HG02610 (cell line): ENCODE measurements around the gene FBXW2.
"Not testable (repeated sequence)": the region's sequence is repeated elsewhere in the genome, so short reads cannot be mapped to it uniquely, and the experiment has no call there.

Experiments
- ATAC-seq: cut with Tn5 transposase; IDR thresholded peaks from one replicate; pipeline ENCODE4 v1.9.1; 2021; ENCODE audit warnings: mild to moderate bottlenecking, moderate library complexity; ENCODE audit not compliant: unreplicated experiment

Gene FBXW2

DNA sequence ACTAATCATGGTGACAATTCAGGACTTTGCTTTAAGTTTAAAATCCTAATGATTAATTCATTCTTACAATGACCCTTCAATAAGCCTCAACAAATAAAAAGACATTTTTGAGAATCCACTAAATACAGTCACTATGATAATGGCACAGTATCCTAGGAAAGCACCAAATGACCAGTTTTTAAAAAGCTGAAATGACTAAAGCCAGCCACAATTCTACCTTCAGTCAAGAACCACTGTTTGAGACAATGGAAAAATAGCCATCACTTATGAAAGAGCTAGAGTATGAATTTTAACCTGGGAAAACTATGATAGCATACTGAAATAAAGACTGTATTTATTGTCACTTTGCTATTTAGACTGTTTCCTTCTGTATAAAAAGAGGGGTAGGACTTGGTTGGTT lies 14.0 kb downstream of the FBXW2 start:
- ATAC-seq, result no peak

DNA sequence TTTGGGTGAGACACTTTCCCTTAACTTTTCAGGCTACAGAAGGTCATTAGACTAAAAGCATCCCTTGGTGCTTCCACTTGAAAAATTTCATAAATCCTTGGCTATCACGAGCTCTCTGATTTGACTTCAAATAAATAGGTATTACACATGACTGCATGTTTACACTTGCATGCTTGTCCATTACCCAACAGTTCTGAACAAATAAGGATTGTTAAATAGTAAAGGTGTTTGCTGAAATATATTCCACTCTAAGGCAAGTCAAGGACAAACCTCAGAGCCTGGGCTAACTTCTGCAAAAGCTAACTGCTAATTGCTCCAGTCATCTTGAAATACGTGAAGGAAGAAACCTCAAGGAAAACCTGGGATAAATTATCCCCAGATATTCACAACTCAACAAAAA lies 14.5 kb downstream of the FBXW2 start:
- ATAC-seq, result no peak

DNA sequence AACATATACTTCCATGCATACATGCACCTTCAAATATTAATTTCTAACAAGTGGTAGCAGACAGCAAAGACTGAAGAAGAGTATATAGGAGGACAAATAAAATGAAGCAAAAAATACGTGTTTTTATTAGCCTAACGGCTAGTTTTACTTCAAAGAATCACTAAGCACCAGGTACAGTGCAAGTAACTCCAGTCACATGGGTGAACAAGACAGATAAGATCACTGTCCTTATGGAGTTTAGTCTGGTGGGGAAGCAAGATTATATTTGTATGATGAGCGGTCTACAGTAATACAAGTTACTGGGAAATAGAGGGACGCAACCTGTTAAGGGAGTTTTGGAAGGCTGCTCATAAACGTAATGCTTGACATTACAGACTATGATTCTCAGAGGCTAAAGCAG lies 16.0 kb downstream of the FBXW2 start:
- ATAC-seq, result no peak

DNA sequence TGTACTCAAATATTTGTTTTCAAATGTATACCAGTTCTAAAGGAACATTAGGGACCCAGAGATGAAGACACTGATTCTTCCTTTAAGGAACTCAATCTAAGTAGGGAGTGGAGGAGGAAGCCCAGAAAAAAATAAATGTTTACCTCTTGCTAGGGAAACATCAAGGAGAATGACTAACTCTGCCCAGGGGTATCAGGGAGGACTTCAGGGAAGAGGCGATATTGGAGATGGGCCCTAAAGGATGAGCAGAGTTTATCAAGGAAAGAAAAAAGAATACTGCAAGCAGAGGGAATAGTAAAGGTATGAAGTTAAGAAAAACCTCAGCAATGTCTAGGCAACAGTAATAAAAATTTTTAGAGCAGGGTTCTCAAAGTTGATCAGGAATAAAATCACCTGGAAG lies 16.4 kb downstream of the FBXW2 start:
- no peak for ATAC-seq

DNA sequence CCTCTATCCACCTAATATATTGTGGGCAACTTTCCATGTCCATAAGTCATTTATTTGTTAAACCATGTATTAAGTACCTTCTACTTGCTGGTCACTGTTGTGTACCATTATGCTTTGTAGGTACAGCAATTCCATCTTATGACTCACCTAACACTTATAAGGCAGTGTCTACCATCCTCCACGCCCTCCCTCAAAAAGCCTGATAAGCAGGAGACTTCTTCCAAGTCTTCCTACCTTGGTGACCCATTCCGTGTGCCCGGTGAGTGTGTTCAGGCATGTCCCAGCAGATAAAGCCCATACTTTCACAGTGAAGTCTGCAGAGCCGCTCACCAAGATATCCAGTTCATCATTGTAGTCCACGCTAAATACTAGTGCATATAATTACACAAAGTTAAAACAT lies 17.4 kb downstream of the FBXW2 start:
- no peak for ATAC-seq

DNA sequence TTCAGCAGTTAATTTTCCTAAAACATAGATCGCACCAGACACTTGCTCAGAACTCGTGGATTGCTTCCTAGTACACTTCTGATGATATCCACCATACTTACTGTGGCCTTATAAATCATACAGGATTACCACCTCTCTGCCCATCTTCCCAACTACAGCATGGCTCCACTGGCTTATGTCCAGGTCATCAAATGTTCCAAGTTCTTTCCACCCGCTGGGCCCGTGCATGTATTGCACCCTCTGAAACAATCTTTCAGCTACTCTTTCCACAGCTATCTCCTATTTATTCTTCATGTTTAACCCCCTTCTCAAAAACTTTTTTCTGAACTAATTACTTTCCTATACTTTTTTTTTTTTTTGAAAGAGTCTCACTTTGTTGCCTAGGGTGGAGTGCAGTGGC lies 18.5 kb downstream of the FBXW2 start:
- ATAC-seq, result no peak

DNA sequence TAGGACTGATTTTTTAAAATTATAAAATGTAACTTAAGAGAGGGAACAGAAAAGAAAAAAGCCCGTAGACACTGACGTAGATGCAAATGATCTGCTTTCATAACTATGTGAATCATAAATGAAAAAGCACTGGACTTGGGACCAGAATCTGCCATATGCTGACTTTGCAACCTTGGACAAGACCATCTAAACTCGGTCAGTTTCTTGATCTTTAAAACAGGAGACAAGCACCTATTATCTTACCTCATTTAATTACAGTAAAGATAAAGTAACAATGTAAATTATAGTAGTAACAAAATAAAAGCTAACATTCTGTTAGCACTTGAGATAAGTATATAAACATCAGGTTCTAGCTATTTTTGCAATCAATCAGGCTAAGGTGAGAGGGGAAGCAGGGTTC lies 20.0 kb downstream of the FBXW2 start:
- ATAC-seq, result no peak

DNA sequence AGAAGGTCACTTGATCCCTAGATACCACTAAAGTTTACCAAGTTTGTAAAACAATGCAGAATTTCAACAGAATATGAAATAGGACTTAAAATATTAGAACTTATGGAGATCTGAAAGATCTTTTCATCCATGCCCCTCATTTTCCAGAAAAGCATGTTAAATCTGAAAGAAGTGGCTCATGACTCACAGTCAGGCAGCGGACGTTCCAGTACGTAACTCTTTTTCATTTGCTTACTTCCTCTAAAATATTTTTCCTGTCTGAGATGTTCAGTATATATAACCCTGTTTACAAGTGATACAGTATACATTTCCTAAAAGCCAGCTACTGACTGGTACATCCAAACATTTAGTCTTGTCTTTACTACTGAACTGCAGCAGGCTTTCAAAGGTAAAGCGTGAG lies 22.3 kb downstream of the FBXW2 start:
- no peak for ATAC-seq

DNA sequence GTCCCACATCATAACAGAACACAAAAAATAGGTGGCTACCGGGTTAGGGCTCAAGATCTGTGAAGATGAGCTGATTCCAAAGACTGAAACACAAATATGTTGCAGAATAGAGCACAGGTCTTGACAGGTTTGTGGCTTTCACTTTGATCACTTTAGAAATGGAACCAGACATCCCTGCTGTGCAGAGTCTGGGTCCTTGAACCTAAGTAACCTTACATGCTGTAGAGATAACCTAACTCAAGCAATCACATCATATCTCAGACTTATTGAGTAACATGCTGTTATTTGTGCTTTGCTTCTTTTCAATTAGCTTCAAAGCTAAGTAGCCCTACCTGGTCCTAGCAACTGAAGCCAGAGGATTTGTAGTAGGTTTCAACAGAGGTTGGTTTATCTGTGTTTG lies 24.3 kb downstream of the FBXW2 start:
- ATAC-seq, result no peak

DNA sequence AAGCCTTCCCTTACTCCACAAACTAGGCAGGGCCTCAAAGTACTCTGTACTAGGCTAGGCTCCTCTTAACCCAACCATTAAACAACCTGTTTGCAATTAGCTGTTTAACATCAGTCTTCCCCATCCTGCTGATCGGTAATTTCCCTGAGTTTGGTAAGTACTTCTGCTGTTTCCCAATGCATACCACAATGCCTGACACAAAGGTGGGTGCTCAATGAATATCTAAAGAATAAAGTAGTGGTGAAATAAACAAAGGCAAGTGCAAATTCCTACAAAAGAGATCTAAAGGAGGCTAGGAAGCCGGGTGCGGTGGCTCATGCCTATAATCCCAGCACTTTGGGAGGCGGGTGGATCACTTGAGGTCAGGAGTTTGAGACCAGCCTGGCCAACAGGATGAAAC lies 25.0 kb downstream of the FBXW2 start:
- no peak for ATAC-seq

DNA sequence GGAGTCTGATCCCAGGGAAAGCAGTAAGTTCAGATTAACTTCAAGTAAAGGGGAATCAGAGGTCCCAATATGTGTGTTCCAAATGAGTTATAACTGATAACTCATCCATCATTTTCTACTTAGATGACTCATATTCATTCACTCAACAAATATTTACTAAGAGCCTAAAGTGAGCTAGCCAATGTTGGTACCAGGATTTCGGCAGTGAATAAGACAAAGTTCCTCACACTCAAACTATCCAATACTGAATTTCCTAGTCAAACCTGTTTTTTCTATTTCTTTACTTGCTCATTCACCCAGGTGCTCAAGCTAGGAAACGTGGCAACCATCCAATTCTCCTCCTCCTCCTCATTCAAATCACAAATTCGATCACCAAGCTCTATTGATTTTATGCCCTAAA lies 25.8 kb downstream of the FBXW2 start:
- no peak for ATAC-seq

DNA sequence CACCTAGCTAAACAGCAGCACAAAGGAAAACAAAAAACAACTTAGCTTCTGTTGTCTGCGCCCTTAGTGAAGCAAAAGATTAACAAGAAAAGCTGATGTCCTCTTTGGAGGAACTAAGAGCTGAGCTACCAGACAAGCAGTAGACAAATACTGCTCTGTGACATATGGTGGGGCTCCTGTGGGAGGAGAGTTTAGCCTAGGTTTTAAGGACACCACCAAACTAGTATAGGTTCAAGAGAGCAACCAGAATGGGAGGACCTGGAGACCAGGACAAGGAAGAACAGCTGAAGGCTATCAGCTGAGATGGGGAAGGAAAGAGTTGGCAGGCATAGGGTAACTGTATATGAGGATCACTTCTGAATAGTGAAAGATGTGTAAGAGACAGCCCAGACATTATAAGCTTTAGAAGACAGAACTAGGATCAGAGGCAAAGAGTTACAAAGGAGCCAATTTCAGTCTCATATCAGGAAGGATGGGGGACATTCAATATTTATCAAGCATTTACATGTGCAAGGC lies 27.2 kb downstream of the FBXW2 start:
- no peak for ATAC-seq

DNA sequence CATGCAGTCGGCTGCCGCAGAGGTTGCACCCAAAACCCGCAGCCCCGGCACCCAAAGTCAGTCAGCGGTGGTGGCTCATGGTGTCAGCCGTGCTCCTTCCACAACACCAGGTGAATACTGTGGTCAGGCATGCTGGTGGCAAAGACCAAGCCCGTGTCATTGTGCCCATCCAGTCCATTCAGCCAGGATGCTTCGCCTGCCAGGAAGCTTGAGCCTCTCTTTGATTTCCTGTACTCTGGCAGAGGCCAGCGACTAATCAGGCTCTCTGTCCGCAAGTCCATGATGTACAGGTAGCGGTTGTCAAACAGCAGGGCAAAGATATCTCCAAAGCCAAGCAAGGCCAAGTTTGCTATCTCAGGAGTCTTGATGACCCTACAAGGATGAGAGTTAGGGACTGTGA lies 28.7 kb downstream of the FBXW2 start:
- no peak for ATAC-seq

DNA sequence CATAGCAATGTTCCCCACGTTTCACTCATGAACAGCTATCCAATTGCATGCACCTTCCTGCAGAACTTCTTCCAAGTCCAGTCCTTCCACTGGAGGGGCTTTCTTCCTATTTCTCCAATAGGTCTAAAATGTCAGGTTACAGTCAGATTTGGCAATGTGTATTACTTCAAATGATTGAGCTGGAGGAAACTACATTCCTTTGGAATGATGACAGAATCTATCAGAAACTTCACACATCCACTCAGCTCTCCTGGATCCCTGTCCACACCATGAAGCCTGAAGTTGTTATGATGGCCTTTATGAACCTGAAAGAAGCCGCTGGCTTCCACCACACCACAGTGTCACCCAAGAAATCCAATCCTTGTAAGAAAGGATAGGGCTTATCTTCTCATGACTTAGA lies 32.2 kb downstream of the FBXW2 start:
- ATAC-seq, result no peak

DNA sequence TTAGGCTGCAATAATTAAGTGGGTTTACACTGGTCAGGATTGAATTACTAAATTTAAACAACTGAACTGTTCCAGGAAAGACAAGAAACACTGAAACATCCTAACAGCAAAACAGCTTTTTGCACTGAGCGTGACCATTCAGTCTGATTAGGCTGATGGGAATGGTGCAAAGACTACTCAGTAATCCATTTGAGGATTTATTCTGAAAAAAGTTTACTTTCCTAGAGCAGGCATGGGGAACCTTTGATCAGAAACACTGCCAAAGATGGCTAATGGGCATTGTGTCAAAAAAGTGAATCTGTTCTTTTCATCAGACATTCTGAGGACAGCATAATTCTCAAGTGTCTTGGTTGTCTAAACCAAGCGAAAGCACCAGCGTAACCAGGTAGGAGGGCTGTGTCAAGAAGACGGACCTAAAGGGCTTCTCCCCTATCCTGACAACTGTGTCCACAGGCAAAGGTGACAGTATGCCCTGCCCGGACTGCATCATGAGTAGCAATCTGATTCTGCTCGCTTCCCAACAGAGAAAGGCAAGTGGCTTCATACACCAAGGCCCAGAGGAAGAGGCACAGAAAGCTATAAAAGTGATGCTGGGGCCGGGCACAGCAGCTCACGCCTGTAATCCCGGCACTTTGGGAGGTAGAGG lies 33.3 kb downstream of the FBXW2 start:
- no peak for ATAC-seq

DNA sequence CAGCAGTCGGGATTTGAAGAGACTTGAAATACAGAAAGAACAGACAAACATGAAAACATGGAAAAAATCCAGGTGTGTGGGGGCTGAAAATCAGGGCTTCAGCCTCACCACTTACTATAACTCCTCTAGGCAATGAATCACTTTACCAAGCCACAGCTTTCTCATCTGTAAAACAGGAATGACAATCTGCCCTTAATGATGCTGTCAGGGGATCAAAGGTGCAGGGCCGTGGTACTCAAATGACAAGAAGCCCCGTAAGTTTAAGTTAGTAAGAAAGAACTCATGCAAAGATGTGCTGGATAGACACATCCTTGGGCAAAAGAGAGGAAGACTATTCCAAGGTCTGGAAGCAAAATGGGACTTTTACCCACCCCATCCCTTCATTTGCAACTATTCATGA lies 34.7 kb downstream of the FBXW2 start:
- no peak for ATAC-seq

DNA sequence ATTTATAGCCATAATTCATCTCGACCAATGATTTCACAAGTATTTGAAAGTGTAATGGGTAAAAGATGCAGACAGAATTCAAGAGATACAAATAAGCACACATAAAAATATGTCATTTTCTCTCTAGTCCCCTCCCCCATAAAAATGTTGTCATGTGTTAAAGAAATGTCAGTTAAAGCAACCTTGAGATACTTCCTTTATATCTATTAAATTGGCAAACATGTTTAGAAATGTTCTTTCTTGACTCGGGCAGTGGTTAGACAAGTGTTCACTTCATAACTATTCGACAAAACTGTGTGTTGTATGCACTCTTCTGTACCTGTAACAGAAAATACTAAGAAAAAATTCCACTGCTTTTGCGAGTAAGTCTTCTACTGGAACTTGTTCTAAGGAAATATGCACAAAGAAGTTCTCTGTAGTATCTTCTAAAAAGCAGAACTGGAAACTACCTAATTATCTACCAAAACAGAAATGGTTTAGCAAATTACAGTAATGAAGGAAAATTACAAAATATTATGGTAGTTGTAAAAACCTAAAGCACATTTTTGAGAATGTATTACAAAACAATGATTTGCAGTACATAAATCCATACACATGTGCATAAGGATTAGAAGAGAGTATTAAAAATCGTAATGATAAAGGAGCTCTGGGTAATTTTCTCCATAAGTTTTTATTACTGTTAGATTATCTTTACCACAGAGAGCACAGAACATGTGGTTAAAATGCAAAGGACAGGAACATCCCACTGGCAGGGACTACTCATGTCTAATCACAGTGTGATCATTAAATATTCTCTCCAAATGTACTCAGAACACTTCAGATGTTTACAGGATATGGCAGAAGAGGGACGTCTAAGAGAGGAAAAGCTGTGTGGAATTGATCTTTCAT lies 35.9 kb downstream of the FBXW2 start:
- no peak for ATAC-seq

DNA sequence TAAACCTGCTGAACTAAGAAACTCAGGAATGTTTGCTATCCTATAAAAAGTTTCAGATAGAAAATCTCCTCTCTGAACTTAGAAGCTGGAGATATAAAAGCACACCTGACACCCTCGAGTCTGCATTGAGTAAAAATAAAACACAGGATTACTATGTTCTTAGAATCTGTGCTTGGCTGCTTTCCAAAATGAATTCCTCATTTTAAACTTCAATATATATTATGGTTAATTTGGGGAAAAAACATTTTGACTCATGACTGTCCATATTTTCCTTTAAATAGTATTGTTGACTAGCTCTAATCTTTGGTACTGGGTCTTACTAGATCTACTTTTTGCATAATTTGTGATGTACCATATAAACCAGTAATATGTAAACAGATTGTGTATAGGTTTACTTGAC lies 36.7 kb downstream of the FBXW2 start:
- no peak for ATAC-seq

DNA sequence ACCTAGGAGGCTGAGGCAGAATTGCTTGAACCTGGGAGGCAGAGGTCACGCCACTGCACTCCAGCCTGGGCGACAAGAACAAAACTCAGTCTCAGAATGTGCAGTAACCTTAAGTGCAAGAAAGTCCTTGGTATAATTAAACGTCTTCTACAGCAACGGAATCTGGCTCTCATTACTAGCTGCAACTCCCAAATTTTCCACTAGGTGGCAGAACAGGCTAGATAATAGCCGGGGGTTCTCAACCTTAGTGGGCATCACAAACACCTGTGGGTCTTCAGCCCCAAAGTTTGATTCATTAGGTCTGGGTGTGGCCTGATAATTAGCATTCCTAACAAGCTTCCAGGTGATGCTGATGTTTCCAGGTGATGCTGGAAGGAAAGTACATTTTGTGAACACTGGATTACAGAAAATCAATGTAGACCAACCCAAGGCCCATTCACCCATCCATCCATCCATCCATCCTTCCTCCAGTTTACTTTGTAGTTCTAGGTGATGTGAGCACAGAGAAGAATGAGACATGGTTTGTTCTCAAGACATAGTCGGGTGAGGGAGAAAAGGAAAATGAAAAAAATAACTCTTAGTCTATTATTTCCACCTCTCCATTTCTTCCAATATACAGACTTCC lies 37.3 kb downstream of the FBXW2 start:
- ATAC-seq, result no peak

DNA sequence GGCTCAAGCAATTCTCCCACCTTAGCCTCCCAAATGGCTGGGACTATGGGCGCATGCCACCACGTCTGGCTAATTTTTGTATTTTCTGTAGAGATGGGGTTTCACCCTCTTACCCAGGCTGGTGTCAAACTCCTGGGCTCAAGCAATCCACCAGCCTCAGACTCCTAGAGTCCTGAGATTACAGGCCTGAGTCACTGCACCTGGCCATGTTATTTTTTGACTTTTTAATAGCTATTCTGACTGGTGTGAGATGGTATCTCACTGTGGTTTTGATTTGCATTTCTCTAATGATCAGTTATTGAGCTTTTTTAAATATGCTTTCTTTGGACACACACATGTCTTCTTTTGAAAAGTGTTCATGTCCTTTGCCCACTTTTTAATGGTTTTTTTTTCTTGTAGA lies 38.2 kb downstream of the FBXW2 start:
- peak; percentile 71 for ATAC-seq

DNA sequence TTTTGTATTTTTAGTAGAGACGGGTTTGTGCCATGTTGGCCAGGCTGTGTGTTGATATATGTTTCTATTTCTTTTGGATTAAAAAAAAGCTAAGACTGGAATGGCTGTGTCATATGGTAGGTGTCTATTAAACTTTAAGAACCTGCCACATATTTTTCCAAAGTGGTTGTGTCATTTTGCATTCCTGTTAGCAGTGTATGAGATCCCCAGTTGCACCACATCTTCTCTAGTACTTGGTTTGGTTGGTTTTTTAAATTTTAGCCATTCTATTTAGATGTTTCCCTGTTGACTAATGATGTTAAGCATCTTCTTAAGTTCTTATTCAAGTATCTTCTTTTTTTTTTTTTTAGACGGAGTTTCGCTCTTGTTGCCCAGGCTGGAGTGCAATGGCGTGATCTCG lies 42.8 kb downstream of the FBXW2 start:
- ATAC-seq, result no peak

DNA sequence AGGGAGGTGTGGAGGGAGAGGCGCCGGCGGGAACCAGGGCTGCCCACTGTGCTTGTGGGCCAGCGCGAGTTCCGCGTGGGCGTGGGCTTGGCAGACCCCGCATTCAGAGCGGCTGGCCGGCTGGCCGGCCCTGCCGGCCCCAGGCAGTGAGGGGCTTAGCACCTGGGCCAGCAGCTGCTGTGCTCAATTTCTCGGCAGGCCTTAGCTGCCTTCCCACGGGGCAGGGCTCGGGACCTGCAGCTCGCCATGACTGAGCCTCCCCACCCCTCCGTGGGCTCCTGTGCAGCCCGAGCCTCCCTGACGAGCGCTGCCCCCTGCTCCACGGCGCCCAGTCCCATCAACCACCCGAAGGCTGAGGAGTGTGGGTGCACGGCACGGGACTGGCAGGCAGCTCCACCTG lies 46.9 kb downstream of the FBXW2 start:
- not testable (repeated sequence) for ATAC-seq
